Pulmonary artery endothelial cell (primary cell): ENCODE results near the gene MESD. TPM values are rescaled to one million over a fixed set of nuclear protein-coding genes. Genes with fewer than 3 reads are reported as not detected.

Experiments
- DNase-seq: peaks from one replicate; pipeline ENCODE4 v3.0.0-alpha.2; 2011; ENCODE audit warnings: low read depth, low spot score
- total RNA-seq: library from RNA; depleted of rRNA; stranded (reverse); fragments of >200 nt; gene quantifications from 2 replicates; pipeline ENCODE4 v1.2.3, GENCODE V29; 2014

The MESD gene
- total RNA-seq, 1 donor from 2014 or later = 19.0 TPM

DNA sequence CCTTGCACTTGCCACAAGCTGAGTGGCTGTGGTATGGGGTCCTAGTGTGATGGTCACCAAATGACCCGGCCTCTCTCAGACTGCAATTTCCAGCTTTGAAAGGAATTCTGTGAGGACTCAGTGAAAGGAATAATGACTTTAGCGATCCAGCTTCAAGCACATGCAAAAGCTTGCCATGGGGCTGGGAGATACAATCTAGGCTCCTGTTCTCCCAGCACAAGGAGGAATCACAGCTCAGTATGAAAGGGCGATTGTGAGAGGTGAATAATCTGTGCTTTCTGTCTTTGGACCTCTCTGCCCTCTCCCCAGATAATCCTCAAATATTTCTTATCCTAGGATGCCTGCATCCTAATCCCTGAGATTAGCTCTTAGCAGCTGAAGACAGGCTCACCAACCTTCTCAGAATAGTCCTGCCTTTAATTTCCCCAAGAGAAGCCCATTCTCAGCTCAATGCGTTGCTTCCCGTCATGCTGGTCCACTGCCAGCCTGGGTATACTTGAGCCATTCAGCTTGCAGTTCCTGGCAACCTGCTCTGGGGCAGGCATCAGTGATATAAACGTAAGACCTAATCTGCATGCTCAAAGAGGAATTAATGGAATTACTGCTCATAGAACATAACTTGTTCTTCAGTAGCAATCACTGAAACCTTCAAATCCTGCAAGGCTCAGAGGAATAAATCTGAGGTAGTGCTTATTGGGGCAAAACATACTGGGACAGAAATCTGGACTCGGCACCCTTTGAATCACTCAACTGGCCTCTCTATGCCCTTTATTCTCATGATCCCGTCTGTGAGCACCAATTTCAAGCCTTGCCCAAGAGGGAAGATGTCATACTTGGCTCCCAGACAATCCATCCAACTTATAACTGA, 26.2 kb upstream of the MESD start:
- DNase-seq = no peak

DNA sequence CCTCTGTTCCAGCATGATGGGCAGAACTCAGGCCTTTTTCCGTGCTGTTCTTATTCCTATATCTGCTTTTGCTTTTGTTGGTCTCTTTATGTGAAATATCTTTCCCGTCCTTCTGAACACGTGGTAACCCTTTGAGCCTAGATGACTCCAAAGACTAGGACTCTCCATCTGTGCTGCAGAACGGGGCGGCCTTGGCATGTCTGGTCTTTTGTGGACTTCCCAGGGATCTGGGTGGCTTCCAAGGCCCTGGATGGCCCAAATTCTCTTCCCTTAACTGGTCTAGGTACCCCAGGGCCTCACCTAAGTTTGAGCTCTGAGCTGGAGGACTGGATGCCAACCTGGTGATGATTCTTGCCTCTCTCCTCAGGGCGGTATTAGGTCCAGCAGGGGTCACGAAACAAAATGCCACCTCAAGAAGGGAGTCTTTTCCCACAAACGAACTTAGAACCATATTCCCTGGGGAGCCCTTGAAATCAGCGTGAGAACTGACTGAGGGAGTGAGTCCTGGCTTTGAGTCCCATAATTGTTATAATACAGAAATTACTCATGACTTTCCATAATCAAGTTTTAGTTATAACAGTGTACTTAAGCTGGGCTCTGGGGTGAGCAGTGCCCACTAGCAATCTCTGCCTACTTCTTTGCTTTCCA, 25.0 kb upstream of the MESD start:
- no peak for DNase-seq

DNA sequence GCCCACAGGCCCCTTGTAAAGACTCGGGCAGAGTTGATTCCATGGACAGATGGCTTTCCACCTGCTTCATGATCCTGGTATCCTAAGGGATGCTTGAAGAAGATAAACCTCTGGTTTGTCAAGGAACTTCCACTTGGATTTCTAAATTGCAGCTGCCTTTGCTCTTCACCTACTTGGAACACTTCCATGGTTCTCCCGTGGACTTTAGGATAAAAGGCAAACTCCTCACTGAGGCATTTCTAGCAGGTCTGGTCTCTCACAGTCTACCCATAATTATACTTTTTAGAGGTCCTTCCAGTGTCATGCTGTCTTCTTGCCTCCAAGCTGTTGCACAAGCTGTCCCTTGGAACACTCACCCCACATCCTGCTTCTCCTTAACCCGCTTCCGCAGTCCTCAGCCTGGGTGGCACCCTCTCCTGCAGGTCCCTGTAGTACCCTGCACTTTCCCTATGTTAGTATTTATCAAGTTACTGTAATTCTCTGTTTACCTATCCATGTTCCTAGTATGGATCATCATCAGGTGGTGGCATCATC, 23.8 kb upstream of the MESD start:
- DNase-seq = no peak

DNA sequence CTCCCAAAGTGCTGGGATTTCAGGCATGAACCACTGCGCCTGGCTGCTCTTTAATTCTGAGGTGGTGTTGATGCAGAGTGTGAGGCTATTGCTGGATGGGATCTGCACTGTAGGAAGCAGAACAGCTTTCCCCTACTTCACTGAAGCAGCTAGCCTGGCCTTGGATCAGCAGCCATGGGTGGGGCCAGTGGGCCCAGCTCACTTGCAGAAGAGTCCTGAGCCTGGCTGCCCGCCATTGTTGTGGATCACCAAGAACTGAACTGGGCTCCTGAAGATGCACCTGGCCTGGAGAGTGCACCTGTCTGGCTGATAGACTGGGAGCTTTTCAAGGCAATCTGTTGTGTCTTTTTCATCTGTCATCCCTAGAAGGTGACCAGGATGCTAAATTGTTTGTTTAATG, 23.0 kb upstream of the MESD start:
- no peak for DNase-seq

DNA sequence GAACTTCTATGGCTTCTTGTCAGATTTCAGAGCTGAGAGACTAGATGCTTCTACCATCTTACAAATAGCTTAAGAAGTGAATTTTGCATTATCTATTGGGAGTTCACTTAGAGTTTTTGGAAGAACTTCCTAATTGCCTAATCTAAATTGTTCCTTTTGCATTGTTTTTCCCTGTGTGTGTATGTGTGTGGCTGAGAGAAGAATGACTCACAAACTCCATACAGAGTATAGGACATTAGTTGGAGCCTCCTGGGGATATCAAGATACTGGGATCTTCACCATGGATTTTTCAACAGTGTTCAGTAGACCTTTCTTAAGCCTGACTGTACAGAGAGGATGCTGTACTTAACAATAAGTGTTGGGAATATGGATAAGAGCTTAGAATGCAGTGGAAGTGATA, 22.0 kb upstream of the MESD start:
- no peak for DNase-seq

DNA sequence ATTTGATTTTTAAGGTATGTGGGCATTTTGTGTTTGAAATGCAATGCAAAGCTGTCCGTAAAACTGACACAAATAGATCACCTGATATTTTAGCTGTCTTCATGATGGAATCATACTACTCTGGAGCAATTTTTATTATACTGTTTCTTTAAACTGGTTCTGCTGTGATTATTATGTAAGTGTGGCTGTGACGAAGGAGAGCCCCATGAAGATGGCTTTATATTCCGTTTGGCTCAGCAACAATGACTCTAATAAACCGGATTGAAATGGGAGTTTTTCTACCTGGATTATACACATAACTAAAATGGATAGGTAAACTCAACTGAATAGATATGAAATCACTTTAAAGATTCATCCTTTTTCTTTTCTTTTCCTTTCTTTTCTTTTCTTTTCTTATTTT, 20.5 kb upstream of the MESD start:
- no peak for DNase-seq

DNA sequence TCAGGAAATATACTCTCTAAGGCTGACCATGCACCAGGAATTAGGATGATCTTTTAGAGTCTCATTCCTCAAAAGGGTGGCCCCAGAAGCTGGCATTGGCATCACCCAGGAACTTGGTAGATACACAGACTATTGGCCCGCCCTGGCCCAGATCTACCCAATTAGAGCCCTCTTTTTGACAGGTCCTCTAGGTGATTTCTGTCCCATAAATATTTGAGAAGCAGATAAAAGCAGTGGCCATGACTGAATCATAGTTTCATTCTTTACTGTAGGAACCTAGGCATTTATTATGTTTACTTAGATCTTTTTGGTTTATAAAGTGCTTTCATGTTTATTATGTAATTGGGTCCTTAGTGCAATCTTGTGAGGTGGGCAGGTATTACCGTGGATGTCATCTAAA, 18.7 kb upstream of the MESD start:
- DNase-seq = no peak

DNA sequence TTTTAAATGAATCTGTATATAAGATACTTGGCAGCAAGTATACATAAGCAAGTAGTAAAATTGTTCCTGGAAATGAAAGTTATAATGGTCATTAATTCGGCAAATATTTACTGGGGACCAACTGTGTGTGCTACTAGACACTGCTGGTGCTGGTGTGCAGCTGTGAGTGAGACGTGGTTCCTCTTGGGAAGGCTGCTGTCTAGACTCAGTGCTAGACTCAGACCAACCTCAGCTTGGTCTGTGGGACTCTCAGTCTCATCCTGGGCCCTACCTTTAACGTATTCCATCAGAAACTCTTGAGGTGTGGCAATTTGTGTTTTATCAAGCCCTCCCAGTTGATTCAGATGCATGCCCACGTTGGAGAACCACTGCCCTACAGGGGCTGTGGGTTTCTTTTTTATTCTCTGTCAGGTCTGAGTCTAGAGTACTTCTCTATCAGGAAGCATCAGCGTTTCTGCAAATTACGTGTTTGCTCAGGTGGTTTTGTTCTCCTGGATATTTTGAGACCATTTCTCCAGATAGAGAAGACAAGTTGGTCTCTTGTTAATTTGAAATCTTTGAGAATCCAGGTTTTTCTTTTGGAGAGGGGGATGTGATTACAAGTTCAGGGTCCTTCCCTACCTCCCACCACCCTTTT, 17.9 kb upstream of the MESD start:
- no peak for DNase-seq

DNA sequence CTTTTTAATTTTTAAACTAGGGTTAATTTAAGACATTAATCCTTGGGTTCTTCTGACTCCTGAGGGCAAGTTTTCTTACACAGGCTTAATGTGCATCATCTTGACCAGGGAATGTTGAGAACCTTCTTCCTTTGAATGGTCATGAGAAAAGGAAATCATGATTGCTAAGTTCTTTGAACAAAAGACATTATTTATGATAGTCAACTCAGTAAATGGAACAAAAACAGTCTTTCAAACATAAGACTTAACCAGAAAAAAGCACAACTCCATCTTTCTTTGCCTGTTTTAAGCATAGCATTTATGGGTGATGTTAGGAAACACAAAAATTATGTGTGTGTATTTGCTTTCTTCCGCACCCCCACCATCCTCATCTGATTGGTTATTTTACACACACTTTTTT, 16.5 kb upstream of the MESD start:
- DNase-seq = no peak

DNA sequence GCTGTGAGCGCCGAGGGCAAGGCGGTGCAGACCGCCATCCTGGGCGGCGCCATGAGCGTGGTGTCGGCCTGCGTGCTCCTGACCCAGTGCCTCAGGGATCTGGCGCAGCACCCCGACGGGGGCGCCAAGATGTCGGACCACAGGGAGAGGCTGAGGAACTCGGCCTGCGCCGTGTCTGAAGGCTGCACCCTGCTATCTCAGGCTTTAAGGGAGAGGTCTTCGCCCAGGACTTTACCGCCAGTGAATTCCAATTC, 13.4 kb upstream of the MESD start:
- no peak for DNase-seq

DNA sequence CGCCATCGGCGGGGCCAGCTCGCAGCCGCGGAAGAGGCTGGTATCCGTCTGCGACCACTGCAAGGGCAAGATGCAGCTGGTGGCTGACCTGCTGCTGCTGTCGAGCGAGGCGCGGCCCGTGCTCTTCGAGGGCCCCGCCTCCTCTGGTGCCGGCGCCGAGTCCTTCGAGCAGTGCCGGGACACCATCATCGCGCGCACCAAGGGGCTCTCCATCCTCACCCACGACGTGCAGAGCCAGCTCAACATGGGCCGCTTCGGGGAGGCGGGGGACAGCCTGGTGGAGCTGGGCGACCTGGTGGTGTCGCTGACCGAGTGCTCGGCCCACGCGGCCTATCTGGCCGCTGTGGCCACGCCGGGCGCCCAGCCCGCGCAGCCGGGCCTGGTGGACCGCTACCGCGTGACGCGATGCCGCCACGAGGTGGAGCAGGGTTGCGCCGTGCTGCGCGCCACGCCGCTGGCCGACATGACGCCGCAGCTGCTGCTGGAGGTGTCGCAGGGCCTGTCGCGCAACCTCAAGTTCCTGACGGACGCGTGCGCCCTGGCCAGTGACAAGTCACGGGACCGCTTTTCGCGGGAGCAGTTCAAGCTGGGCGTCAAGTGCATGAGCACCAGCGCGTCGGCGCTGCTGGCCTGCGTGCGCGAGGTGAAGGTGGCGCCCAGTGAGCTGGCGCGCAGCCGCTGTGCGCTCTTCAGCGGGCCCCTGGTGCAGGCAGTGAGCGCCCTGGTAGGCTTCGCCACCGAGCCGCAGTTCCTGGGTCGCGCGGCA, 12.9 kb upstream of the MESD start:
- DNase-seq = no peak

DNA sequence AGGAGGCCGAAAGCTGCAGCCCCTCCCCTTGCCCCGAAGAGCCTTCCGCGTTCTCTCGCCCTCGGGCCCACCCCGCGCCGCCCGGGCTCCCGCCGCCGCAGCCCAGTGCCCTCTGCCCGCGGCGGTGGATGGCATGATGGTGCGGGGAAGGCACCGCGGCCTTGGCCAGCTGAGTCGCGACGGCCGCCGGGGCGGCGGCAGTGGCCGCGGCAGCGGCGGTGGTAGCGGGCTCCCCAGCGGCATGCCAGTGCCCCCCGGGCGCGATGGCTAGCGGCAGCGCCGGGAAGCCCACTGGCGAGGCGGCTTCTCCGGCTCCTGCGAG, 12.4 kb upstream of the MESD start:
- DNase-seq = no peak

DNA sequence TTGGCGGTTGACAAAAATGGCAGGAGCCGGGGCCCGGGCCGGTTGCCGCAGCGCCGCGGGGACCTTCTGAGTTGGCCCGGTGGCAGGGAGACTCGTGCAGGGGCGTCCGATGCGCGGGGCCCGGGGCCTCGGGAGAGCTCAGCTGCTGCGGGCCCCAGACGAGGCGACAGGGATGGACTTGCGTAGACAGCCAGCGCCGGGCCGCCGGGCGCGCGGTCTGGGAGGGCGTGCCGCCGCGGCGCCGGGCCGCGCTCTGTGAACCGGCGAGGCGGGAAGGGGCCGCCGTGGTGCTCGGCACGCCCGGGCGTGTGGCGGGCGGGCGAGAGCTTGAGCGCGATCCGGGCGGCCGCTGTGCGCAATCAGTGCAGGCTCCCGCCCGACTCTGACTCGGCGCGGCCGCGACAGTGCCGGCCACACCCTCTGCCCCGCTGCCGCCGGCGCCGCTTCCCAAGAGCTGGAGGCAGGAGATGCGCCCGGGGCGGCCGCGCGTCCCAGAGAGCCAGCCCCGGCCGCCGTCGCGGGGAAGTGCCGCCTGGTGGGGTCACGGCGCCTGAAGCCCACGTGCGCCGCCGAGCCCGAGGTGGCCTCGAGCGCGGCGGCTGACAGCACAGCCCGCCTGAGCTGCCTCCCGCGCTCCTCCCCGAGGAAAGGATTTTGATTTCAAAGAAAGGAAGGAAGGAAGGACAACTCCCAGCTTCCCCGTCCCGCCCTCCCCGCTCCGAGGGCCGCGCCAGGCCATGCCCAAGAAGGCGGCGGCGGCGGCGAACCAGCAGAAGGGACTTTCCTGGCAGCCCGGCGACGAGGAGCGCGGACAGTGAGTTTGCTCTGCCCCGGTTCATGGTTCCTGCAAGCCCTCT, 11.8 kb upstream of the MESD start:
- no peak for DNase-seq

DNA sequence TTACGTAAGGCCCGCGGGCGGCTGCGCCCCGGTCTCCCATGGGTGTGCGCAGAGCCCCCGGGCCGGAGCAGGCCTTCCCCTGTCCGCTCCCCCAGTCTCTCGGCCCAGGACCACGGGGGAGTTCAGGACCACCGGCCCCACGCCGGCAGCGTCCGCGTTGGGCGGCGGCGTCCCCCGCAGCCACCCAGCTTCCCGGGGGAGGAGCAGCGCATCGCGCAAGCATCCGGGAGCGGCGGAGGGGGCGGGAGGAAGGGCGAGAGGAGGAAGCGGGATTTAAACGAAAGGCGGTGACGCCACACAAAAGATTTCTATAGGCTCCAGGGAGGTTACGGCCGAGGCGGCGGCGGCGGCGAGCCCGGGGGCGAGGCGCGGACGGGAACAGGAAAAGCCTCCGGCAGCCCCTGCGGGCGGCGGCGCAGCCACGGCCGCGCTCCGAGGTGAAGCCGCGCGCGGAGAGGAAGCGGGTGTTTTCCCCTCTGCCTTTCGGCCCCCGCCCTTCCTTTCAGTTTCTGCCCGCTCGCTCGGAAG, 11.1 kb upstream of the MESD start, which contains the start of gene TLNRD1:
TSS of gene TLNRD1 (plus strand) at position 300 of the 528 bp plus-strand sequence. CDS start 1,349 bp downstream, outside the sequence.
- peak; percentile 69 for DNase-seq

DNA sequence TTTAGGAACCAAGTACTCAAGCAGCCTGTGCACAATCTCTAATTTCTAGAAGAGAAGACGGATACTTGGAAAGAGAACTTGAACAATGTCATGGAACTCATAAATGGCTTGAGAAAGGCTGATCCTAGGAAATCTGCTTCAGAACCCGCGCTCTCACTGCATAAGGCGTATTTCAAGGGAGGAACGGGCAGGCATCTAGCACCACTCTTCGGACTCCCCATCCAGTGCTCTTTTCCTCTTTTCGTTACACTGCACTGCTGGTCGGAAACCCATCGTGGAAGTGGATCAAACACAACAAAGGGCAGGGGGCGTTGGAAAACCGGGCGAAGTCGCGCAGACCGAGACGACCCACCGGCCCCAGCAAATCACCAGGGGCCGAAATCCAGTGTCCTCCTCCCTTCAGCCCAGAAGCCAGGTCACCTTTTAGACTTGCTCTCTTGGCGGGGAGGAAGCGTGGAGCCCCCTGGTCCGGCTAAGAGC, 10.6 kb upstream of the MESD start:
- DNase-seq = no peak

DNA sequence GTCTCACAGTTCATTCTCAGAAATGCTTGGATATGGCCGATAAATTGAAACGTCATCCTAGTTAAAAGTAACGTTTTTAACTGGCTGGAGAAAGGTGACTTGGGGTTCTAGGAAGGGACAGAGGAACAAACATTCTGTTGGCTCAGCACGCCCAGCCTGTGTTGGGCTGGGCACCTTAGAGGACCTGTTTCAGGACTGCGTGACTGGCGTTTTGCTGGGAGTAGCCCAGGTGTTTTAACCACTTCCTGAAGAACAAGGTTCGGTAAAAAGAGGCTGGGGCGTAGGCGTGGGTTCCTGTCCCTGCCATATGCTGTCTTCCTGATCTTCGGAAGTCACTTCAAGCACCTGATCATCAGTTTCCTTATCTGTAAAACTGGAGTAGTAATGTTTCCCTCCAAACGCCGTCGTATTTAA, 10.0 kb upstream of the MESD start:
- DNase-seq = no peak

DNA sequence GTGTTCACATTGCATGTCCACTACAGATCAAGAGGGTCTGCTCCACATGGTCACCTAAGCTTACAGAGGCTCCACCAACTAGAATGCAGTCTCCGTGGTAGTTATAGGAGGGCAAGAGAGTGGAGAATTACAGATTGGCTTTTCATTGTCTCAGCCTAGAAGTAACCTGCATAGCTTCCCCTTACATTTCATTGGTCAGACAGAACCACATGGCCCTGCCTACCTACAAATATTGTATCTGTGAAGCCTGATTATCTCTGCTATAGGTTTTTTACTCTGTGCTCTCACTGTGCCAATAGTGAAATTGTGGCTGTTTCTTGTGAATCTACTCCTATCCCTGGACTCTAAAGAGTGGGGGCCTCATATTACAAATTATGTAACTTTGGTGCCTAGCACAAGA, 8.6 kb upstream of the MESD start:
- DNase-seq = no peak

DNA sequence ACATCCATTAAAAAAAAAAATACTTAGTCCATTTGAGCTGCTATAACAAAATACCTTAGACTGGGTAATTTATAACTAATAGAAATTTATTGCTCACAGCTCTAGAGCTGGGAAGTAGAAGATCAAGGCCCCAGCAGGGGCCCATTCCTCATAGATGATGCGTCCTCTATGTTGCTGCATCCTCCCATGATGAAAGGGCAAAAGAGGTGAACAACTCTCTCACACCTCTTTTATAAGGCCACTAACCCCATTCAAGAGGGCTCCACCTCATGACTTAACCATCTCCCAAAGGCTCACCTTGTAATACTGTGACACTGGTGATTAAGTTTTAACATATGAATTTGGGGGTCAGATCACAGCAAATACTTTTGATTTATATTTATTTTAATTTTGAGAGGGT, 8.1 kb upstream of the MESD start:
- DNase-seq = no peak

DNA sequence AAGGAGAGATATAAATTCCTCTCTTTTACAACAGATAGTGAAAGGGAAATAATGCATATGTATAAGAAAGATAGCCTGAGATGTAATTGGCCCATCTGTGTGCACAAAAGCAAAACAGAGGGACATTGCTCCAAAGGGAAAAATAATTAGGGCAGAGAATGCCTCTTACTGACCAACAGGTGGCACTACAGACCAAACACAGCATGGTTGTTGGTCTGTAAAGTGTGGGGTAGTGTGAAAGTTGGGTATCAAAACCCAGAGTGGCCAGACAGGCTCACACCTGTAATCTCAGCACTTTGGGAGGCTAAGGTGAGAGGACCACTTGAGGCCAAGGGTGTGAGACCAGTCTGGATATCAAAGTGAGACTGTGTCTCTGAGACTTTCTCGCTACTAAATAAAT, 6.6 kb upstream of the MESD start:
- DNase-seq = no peak

DNA sequence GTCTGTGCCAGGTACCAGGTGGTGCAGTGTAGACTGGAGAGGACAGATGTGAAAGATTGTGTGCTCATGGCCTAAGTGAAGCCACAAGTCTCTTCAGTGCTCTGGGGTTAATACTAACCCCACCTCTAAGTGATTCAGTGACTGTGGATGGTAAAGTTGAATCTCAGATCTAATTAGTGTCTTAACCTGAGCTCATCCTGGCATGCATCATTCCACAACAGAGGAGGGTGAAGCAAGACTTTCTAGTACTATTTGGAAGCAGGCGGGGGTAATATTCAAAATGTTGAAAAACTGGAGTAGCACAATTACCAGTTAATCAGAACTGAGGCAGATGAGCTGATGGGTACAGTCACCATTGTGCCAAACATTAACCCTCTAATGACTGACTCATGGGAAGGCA, 2.8 kb upstream of the MESD start:
- DNase-seq = no peak

DNA sequence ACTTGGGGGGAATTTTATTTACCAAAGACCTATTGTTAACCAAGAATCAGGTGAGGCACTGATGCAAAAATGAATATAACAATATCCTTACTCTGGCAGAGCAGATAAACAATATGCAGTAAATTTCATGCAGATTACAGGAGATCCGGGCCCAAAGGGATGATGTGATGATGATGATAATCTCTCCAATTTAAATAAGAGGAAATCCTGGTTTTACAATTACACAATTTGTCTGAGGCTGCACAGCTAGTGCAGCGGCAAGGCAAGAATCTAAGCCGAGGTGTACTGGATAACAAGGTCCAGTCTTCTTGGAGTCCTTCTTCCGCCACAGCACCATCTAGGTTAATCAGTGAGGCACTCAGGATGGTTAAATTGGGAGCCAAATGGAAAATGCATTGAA, 2.4 kb upstream of the MESD start:
- no peak for DNase-seq
